ENCODE data around the gene MYO5B.

DNA sequence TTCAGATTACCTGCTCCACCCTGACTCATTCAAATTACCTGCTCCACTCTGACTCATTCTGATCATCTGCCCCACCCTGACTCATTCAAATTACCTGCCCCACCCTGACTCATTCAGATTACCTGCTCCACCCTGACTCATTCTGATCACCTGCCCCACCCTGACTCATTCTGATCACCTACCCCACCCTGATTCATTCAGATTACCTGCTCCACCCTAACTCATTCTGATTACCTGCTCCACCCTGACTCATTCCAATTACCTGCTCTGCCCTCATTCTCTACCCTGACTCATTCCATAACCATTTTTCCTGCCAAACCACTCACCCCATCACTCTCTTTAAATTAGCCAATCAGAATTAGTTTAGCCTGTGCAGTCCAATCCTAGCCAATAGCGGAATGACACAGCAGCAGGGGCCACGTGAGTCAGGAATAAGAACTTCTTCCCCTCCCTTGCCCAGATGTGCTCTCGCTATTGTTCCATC is 45.2 kb upstream of the MYO5B start:
- TF ChIP-seq, protein P1, sequence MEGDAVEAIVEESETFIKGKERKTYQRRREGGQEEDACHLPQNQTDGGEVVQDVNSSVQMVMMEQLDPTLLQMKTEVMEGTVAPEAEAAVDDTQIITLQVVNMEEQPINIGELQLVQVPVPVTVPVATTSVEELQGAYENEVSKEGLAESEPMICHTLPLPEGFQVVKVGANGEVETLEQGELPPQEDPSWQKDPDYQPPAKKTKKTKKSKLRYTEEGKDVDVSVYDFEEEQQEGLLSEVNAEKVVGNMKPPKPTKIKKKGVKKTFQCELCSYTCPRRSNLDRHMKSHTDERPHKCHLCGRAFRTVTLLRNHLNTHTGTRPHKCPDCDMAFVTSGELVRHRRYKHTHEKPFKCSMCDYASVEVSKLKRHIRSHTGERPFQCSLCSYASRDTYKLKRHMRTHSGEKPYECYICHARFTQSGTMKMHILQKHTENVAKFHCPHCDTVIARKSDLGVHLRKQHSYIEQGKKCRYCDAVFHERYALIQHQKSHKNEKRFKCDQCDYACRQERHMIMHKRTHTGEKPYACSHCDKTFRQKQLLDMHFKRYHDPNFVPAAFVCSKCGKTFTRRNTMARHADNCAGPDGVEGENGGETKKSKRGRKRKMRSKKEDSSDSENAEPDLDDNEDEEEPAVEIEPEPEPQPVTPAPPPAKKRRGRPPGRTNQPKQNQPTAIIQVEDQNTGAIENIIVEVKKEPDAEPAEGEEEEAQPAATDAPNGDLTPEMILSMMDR (IDR thresholded peaks at IDR 0.05), result no peak
- no peak for TF ChIP-seq POLR2A (IDR thresholded peaks at IDR 0.05)

Measured in lower leg skin (tissue), 3 donors.